GM12874 (cell line): ENCODE results near the gene EFNA2.

Experiments used
- TF ChIP-seq, protein P1 (sequence below): IDR thresholded peaks from 2 replicates; pipeline ENCODE4 v1.5.1; 2011; ENCODE audit warnings: low read depth, mild to moderate bottlenecking, control low read depth, low read length, moderate library complexity; ENCODE audit not compliant: insufficient read depth

Gene EFNA2

DNA sequence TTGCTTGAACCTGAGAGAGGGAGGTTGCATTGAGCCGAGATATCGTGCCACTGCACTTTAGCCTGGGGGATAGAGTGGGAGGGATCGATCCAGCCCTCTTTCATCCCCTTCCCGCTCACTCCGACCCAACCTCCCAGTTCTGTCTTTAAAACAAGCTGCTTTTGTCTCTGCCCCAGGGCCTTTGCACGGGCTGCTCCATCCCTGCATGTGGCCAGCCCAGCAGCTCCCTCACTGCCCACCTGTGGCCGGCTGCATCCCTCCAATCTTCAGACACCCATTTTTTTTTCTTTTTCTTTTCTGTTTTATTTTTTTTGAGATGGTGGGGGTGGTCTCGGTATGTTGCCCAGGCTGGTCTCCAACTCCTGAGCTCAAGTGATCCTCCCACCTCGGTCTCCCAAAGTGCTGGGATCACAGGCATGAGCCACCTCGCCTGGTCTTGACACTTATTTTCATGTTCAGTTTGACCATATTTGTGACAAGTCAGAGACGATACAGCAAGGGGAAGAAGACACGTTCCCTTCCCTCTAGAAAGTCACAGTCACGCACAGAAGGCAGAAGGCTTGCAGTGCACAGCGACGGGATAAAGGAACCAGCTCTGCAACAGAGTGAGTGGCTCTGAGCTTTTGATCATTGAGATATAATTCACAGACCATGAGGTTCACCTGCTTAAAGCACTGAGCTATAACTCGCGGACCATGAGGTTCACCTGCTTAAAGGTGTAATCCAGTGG is 31.8 kb downstream of the EFNA2 start:
- TF ChIP-seq, protein P1, sequence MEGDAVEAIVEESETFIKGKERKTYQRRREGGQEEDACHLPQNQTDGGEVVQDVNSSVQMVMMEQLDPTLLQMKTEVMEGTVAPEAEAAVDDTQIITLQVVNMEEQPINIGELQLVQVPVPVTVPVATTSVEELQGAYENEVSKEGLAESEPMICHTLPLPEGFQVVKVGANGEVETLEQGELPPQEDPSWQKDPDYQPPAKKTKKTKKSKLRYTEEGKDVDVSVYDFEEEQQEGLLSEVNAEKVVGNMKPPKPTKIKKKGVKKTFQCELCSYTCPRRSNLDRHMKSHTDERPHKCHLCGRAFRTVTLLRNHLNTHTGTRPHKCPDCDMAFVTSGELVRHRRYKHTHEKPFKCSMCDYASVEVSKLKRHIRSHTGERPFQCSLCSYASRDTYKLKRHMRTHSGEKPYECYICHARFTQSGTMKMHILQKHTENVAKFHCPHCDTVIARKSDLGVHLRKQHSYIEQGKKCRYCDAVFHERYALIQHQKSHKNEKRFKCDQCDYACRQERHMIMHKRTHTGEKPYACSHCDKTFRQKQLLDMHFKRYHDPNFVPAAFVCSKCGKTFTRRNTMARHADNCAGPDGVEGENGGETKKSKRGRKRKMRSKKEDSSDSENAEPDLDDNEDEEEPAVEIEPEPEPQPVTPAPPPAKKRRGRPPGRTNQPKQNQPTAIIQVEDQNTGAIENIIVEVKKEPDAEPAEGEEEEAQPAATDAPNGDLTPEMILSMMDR: no peak

DNA sequence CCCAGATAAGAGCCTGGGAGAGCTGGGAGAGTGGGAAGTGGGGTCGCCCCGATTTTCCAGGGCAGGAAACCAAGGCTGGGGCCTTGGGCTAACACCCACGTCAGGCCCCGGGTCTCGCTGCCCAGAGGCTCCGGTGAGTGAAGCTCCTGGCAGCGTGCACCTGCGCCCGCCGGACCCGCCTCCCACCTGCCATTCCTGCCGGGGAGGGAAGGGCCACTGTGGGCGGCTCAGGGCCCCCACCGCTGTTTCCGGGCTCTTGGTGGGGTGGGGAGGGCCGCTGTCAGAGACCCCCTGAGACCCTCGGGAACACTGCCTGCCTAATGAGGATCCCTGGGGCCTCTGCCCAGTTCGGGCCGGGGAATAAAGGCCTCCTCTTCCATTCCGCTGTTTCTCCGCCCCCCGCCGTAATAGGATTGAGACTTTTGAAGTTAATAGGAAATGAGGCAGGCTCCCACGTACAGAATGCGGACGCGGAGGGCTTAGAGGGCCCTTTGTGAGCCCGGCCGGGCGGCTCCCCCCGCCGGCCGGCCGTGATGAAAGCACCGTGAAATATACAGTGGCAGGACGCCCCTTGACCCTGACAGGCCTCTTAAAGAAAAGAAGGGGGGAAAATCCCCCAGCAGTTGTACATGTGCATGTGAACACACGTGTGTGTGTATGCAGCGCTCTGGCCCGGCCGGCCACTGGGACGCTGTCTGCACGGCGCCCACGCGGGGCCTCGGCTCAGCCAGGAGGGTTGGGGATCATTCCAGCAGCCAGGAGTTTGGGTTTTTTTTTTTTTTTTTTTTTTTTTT is 33.2 kb downstream of the EFNA2 start:
- TF ChIP-seq, protein P1: no peak

DNA sequence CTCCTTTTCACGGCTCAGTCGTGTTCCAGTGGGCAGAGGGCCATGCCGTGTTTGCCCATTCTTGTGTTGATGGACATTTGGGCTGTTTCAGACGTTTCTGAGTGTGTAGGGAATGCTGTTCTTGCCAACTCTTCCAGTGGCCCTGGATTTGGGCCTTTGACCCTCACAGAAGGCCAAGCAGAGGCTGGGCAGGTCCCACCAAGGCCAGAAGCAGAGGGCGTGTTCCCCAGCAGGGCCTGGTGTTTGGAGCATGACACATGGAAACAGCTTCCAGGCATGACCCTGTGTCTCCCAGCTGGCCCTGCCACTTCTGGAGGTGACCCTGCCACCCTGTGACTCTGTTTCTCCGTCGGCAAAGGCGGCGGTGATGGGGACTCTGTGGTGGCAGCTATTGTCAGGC is 35.9 kb downstream of the EFNA2 start:
- TF ChIP-seq, protein P1: no peak

DNA sequence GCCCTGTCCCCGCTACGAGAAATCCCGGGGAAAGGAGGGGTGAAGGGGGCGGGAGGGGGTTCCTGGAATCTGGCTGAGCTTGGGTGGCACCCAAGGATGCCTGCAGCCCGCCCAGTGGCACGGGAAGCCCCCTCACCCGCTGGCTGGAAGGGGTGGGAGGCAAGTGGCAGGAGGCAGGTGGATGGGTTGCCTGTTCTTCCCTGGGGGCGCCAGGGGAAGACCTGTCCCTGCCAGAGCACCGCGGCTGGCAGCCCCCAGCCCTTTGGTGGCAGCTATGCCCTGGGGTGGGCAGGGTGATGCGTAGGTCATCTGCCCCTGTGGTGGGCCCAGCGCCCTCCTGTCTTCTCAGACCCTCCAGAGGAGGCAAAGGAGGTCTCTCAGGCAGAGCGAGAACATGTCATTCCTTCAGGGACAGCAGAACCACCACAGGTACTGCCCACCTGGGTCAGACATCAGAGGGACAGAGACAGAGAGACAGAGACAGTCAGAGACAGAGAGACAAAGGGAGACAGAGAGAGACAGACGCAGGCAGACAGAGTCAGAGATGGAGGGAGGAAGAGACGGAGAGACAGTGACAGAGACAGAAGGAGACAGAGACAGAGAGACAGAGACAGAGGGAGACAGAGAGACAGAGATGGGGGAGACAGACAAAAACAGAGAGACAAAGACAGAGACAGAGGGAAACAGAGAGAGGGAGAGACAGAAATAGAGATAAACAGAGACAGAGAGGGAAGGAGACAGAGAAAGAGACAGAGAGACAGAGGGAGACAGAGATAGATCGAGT is 36.7 kb downstream of the EFNA2 start:
- TF ChIP-seq, protein P1: no peak

DNA sequence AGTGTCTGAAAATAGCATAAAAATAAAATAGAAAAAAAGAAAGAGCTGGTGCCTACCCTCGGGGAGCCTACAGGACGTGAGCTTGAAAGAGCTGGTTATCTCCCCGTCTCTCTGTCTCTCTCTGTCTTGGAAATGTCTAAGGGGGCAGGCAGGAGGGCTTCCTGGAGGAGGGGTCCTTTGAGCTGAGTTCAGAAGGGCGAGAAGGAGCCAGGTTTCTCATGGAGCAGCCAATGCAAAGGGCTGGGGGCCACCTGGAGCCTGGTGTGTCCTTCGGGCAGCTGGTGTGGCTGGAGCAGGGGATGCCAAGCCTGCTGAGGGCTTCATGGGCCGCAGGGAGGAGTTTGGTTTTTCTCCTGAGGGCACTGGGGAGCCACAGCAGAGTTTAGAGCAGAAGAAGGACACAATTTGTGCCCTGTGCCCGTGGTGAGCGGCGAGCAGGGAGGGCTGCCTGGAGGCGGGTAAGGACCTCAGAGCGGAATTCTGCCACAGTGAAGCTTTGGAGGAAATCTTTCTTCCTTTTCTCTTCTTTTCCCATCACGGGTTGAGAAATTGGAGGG is 38.7 kb downstream of the EFNA2 start:
- TF ChIP-seq, protein P1: no peak

DNA sequence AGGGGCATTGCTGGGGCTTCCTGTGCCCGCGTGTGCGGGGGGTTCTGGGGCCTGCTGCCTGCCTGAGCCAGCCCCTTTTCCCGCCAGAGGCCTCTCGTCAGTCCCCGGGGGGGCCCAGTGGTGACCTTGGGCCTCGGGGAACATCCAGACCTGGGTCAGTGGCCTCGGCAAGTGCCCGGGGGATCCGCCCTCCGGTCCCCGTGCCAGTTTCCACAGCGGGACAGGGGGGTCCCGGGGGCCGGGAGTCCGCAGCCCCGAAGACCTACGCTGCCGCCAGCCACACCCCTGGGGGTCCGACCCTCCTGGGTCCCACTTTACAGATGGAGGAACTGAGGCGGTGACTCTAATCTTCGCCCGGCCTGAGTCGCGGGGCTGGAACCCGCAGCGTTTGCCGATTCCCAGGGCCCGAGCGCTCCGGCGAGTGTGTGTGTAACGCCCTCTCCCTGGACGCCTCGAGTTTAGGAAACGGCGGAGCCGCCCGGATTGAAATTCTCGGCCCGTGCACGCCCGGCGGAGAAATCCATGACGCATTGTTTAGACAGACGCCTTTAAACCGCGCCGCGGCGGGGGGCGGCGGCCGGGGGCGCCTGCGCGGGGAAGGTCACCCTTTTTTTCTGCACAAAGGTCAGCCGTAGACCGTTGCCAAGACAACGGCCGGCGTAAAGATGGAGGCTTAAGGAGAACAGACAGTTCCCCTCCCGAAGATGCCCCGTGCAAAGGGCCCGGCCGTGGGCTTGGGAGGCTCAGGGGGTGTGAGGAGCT is 39.3 kb downstream of the EFNA2 start:
- TF ChIP-seq, protein P1: no peak
